ENCODE measurements around the gene DKK2. TPM values are rescaled to one million over a fixed set of nuclear protein-coding genes. Genes with fewer than 3 reads are reported as not detected.

DKK2 gene
- total and polyA plus RNA-seq, 2 donors from 2014 or later, result 0.19 to 0.22 TPM

DNA sequence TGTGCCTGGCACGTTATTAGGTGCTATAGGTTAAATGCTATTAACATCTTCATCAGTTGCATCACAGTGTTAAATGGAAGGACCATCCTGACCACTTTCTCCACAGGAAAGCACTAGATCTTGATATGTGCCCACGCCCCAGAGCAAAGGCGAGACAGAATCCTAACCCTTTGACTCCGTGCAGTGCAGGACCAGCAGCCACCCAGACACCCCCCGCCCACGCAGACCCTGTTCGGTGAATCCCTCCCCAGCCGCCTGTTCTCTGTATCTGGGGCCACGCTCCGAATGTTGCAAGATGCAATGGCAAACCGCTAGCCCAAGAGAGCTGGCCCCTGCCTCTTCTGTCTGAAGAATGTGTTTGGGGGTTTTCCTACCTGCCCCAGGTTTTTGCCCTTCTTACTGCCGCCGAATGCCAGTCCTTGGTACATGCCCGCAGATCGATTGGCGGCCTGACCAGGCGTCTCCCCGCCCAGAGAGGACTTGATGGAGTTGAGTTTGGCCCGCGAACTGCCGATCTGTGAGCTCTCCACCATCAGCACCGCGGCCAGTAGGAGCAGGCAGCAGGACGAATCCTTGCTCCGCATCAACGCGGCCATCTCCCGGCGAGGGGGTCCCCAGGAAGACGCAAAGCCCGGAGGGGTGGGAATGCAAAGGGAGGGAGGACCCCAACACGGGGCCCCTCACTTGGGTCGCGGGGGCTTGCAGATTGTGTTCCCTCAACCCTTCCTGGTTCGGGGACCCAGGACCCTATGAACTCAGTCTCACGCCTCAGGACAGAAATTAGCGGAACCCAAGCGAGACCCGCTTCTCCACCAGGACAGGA lies 906 bp downstream of the DKK2 start:
- no peak overlapping the region for H3K9ac ChIP-seq (ENCODE audit: low read length in 3 of 3)
- no peaks in the 10 kb centered on the region for H3K36me3 ChIP-seq (ENCODE audit: control insufficient read depth in 2 of 3, insufficient read depth in 3 of 3, low read length in 3 of 3)
- peak; percentile 37 to 72 (median 47) for DNase-seq
- peaks cover 0 to 10% (median 0%) of the 10 kb centered on the region in 3 donors for H3K4me1 ChIP-seq (ENCODE audit: control insufficient read depth in 2 of 3, insufficient read depth in 2 of 3, low read depth in 1 of 3, low read length in 3 of 3)
- no peaks in the 10 kb centered on the region for H3K9me3 ChIP-seq (ENCODE audit: control insufficient read depth in 2 of 3, insufficient read depth in 1 of 3, low read length in 3 of 3)
- H3K27ac ChIP-seq (ENCODE audit: low read depth in 2 of 2, low read length in 2 of 2), result no peak overlapping the region
- no peak for FAIRE-seq
- H3K4me3 ChIP-seq (ENCODE audit: low read length in 3 of 3), result peak overlapping the region; percentile 27 to 48 (median 48)
- H3K27me3 ChIP-seq (ENCODE audit: control insufficient read depth, insufficient read depth, low read length), result peaks cover 17% of the 10 kb centered on the region
- intact Hi-C loops (cut with DNase I), result no loop called here
- TF ChIP-seq, protein P1, sequence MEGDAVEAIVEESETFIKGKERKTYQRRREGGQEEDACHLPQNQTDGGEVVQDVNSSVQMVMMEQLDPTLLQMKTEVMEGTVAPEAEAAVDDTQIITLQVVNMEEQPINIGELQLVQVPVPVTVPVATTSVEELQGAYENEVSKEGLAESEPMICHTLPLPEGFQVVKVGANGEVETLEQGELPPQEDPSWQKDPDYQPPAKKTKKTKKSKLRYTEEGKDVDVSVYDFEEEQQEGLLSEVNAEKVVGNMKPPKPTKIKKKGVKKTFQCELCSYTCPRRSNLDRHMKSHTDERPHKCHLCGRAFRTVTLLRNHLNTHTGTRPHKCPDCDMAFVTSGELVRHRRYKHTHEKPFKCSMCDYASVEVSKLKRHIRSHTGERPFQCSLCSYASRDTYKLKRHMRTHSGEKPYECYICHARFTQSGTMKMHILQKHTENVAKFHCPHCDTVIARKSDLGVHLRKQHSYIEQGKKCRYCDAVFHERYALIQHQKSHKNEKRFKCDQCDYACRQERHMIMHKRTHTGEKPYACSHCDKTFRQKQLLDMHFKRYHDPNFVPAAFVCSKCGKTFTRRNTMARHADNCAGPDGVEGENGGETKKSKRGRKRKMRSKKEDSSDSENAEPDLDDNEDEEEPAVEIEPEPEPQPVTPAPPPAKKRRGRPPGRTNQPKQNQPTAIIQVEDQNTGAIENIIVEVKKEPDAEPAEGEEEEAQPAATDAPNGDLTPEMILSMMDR (IDR thresholded peaks at IDR 0.05; ENCODE audit: borderline replicate concordance, extremely low read depth, insufficient read depth), result no peak

- Histone ChIP-seq H3K9me3 (ENCODE audit: control insufficient read depth in 2 of 3, insufficient read depth in 1 of 3, low read length in 3 of 3) (no peaks in the 10 kb centered on the region), H3K9ac (ENCODE audit: low read length in 3 of 3) (no peak overlapping the region), H3K27me3 (ENCODE audit: control insufficient read depth, insufficient read depth, low read length) (peaks cover 17% of the 10 kb centered on the region), H3K27ac (ENCODE audit: low read depth in 2 of 2, low read length in 2 of 2) (no peak overlapping the region), H3K4me1 (ENCODE audit: control insufficient read depth in 2 of 3, insufficient read depth in 2 of 3, low read depth in 1 of 3, low read length in 3 of 3) (peaks cover 0 to 10% (median 0%) of the 10 kb centered on the region in 3 donors), H3K4me3 (ENCODE audit: low read length in 3 of 3) (peak overlapping the region in 1 of 3 donors; percentile 33), H3K36me3 (ENCODE audit: control insufficient read depth in 2 of 3, insufficient read depth in 3 of 3, low read length in 3 of 3) (no peaks in the 10 kb centered on the region)
- TF ChIP-seq, protein P1 (IDR thresholded peaks at IDR 0.05; ENCODE audit: borderline replicate concordance, extremely low read depth, insufficient read depth), result no peak
- FAIRE-seq (no peak), DNase-seq (peak; percentile 44 to 76 (median 71))
- intact Hi-C loops (cut with DNase I), result no loop called here
Observed at GRCh38 chr4:107034091-107034995, 1.8 kb downstream of the DKK2 start.

- FAIRE-seq (no peak), DNase-seq (no peak)
- no peaks in the 10 kb centered on the region for H3K9me3 ChIP-seq (ENCODE audit: control insufficient read depth in 2 of 3, insufficient read depth in 1 of 3, low read length in 3 of 3)
- no peak overlapping the region for H3K4me3 ChIP-seq (ENCODE audit: low read length in 3 of 3)
- intact Hi-C loops (cut with DNase I), result no loop called here
- H3K9ac ChIP-seq (ENCODE audit: low read length in 3 of 3), result no peak overlapping the region
- no peaks in the 10 kb centered on the region for H3K4me1 ChIP-seq (ENCODE audit: control insufficient read depth in 2 of 3, insufficient read depth in 2 of 3, low read depth in 1 of 3, low read length in 3 of 3)
- TF ChIP-seq, protein P1 (IDR thresholded peaks at IDR 0.05; ENCODE audit: borderline replicate concordance, extremely low read depth, insufficient read depth), result no peak
- no peak overlapping the region for H3K27ac ChIP-seq (ENCODE audit: low read depth in 2 of 2, low read length in 2 of 2)
- no peaks in the 10 kb centered on the region for H3K36me3 ChIP-seq (ENCODE audit: control insufficient read depth in 2 of 3, insufficient read depth in 3 of 3, low read length in 3 of 3)
- no peaks in the 10 kb centered on the region for H3K27me3 ChIP-seq (ENCODE audit: control insufficient read depth, insufficient read depth, low read length)
Observed at GRCh38 chr4:107027379-107027778, 8.7 kb downstream of the DKK2 start.
